GM12875 (cell line): ENCODE results near the gene YY1AP1.
A peak's percentile ranks its signal among the peaks of the same experiment; 100 is the strongest.

Source experiments
- H3K4me3 ChIP-seq: one replicate; pipeline ENCODE4 v1.5.1; 2011; ENCODE audit warnings: low read depth, low read length, control low read depth
- CTCF ChIP-seq: IDR thresholded peaks from 2 replicates; pipeline ENCODE4 v1.5.1; 2011; ENCODE audit warnings: low read depth, mild to moderate bottlenecking, control low read depth, inconsistent platforms, low read length, moderate library complexity, borderline replicate concordance; ENCODE audit not compliant: insufficient read depth

YY1AP1 gene

GRCh38 chr1:155697046-155697445, 8.5 kb upstream of the YY1AP1 start:
- no peak for TF ChIP-seq CTCF

DNA sequence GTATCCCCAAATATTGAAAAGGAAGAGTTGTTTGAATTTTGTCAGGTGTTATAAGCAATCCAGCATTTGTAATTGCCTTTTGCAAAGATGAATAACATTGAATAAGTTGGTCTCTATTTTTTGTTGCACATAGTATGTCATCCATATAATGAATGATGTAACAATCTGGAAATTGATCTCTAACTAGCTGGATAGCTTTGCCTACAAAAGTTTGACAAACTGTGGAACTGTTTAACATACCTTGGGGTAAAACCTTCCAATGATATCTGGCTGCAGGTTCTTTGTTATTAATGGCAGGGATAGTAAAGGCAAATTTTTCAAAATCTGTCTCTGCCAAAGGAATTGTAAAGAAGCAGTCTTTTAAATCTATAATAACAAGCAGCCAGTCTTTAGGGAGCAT, 8.0 kb upstream of the YY1AP1 start:
- no peak for TF ChIP-seq CTCF
- no peak overlapping the region for H3K4me3 ChIP-seq

More at GRCh38 chr1:155697046-155697445, 8.5 kb upstream of the YY1AP1 start:
- no peak overlapping the region for H3K4me3 ChIP-seq

DNA sequence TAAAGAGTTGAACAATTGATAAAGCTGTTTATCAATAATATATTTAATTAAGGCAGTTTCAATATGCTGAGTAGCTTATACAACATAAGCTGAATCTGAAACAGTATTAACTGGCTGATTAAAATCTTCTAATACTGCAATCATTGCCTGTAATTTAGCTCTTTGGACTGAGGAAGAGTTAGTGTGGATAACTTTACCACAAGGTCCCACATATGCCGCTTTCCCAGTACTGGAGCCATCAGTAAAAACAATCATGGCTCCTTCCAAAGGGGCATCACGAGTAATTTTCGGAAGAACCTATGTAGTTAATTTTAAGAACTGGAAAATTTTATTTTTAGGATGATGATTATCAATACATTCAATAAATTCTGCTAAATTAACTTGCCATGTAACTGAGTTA, 7.0 kb upstream of the YY1AP1 start:
- no peak for TF ChIP-seq CTCF
- no peak overlapping the region for H3K4me3 ChIP-seq

DNA sequence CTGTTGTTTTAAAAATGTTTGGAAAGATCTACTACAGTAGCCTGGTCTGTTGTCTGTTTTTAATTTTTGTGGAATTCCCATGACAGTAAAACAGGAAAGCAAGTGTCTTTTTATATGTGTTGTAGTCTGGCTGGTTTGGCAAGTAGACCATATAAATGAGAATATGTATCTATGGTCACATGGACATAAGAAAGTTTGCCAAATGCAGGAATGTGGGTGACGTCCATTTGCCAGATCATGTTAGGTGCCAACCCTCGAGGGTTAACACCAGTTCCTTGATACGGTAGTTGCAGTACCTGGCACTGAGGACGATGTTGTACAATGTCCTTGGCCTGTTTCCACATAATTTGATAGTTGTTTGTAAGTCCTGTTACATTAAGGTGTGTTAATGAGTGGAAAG, 6.5 kb upstream of the YY1AP1 start:
- H3K4me3 ChIP-seq = no peak overlapping the region
- TF ChIP-seq CTCF = no peak

DNA sequence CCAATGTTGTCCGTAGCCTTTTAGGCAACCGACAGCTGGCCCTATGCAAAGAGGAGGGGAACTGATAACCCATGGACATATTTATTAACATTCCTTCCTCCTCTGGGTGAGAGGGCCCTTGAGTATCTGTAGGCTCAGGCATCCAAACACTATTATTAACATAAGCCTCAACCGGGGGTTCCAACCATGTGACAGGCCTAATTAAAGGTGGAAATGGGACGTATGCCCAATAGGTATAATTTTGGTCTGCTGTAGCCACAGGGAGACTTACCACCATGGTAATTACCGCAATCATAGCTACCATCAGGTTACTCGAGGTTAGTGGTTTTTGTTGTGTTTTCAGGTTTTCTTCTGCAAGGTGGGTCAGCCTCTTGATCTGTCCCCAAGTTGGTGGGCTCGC, 5.6 kb upstream of the YY1AP1 start:
- H3K4me3 ChIP-seq = no peak overlapping the region
- no peak for TF ChIP-seq CTCF

DNA sequence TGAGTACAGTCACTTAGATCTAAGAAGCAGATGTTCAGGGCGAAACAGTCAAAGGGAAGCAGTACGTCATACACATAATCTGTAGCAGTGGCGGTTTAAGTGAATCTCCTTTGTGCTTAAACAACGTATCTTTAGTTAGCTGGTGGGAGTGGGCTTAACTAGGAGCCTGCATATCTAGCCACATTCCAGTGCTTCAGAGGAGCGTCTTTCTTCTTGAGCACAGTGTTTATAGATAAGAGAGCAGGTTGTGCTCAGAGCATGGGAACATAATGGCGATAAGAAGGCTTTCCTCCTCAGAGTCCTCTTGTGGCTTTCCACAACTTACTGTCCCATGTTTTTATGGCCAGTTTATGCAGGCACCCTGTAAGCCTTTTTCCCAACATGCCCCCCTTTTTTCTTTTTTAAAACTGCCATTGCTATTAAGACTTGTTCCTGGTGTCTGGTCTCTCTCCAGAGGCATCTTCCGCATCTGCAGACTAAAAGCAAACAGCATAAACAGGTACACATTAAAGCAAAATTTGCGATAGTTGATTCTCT, 3.5 kb upstream of the YY1AP1 start:
- TF ChIP-seq CTCF = no peak
- H3K4me3 ChIP-seq = no peak overlapping the region

GRCh38 chr1:155689081-155689607, 570 bp upstream of the YY1AP1 start, which contains the start of gene DAP3:
DAP3 (plus strand) TSS chr1:155689091; CDS start chr1:155709780, 20,689 bp downstream.
- peak within 1 kb of the TSS; percentile 99 for H3K4me3 ChIP-seq

GRCh38 chr1:155687705-155688323, 760 bp downstream of the YY1AP1 start:
- peak overlapping the region; percentile 99 for H3K4me3 ChIP-seq
